Stimulated activated naive CD4-positive, alpha-beta T cell (primary cell): ENCODE measurements around the gene ATPAF2.
"Not testable (repeated sequence)": the region's sequence is repeated elsewhere in the genome, so short reads cannot be mapped to it uniquely, and the experiment has no call there.

Source experiments
- DNase-seq, 6 experiments: peaks; one replicate each; lab custom pipeline; 2025; lab: John Stamatoyannopoulos, UW

The ATPAF2 gene

GRCh38 chr17:18009609-18010420, 29.2 kb downstream of the ATPAF2 start:
- no peak for DNase-seq

GRCh38 chr17:18008496-18009268, 30.3 kb downstream of the ATPAF2 start:
- DNase-seq: no peak

GRCh38 chr17:18006495-18007239, 32.3 kb downstream of the ATPAF2 start:
- DNase-seq: no peak

- DNase-seq: no peak
These were observed 33.5 kb downstream of the ATPAF2 start for GRCh38 chr17:18005496-18005895.

- DNase-seq: no peak
These were observed 34.1 kb downstream of the ATPAF2 start for GRCh38 chr17:18004884-18005305.

GRCh38 chr17:18004345-18004744, 34.6 kb downstream of the ATPAF2 start:
- DNase-seq: no peak

GRCh38 chr17:18002171-18002570, 36.8 kb downstream of the ATPAF2 start:
- DNase-seq: no peak

- no peak for DNase-seq
These were observed 38.9 kb downstream of the ATPAF2 start for GRCh38 chr17:18000030-18000408.

GRCh38 chr17:17999364-18000029, 39.5 kb downstream of the ATPAF2 start:
- no peak for DNase-seq

- DNase-seq: no peak
These were observed 40.0 kb downstream of the ATPAF2 start for GRCh38 chr17:17998934-17999333.

GRCh38 chr17:17995887-17996286, 43.1 kb downstream of the ATPAF2 start:
- not testable (repeated sequence) for DNase-seq

- DNase-seq: peak in 1 of 6 experiments; percentile 10
These were observed 44.5 kb downstream of the ATPAF2 start for GRCh38 chr17:17994271-17995069.

- no peak for DNase-seq
These were observed 45.1 kb downstream of the ATPAF2 start for GRCh38 chr17:17993852-17994251.

- no peak for DNase-seq
These were observed 45.6 kb downstream of the ATPAF2 start for GRCh38 chr17:17993366-17993765.

- DNase-seq: no peak
These were observed 48.7 kb downstream of the ATPAF2 start for GRCh38 chr17:17990282-17990681.

- no peak for DNase-seq
These were observed 49.4 kb downstream of the ATPAF2 start for GRCh38 chr17:17989618-17990017.

GRCh38 chr17:17989081-17989480, 49.9 kb downstream of the ATPAF2 start:
- no peak for DNase-seq

- no peak for DNase-seq
These were observed 50.5 kb downstream of the ATPAF2 start for GRCh38 chr17:17988427-17988945.

- DNase-seq: no peak
These were observed 51.1 kb downstream of the ATPAF2 start for GRCh38 chr17:17987901-17988300.

- no peak for DNase-seq
These were observed 51.6 kb downstream of the ATPAF2 start for GRCh38 chr17:17987187-17987896.
